HG02970 (cell line): ENCODE measurements around the gene DNAJB11.
"Not testable (repeated sequence)": the region's sequence is repeated elsewhere in the genome, so short reads cannot be mapped to it uniquely, and the experiment has no call there.

ENCODE experiments used
- ATAC-seq: cut with Tn5 transposase; IDR thresholded peaks from one replicate; pipeline ENCODE4 v1.9.1; 2021; ENCODE audit warnings: mild to moderate bottlenecking, moderate library complexity, moderate number of reproducible peaks; ENCODE audit not compliant: unreplicated experiment, low FRiP score

The DNAJB11 gene

DNA sequence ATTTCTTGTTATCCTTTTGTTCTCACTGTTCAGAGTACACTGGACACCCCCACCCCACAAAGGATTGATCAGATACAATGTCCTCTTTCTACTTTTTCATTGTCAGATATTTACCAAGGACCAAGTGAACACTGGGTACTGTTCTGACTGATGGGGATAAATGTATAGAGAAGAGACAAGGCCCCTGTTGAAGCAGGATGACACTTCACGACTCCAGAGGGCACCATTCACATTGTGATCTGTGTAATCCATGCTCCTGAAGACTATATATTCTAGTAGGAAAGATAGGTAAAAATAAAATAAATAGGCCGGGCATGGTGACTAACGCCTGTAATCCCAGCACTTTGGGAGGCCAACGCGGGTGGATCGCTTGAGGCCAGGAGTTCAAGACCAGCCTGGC lies 19.1 kb upstream of the DNAJB11 start:
- ATAC-seq: no peak

DNA sequence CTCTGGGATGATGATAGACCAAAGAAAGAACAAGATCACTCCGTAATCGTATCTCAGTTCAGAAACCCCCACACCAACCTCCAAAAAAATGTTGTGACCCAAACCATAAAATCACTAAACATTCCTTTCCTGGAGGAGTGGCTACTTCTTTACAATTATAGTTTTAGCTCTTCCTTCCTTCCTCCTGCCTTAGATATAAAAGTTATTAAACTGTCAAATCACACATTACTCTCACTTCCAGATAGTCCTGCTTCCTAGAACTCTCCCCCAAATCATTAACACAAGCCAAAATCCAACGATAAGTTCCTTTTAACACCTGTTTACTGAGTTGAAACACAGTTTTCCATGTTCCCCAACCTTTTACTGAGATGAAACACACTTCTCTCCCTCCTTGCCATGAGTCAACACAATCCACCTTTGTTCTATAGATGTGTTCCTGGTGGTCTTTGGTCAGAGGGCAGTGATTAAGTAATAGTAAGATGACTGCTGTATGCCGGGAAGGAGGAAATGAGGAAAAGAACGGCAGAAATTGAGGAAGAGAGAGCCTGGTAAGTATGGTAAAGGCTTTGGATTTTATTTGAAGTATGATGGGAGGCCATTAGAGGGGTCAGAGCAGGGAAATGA lies 18.0 kb upstream of the DNAJB11 start:
- ATAC-seq: no peak

DNA sequence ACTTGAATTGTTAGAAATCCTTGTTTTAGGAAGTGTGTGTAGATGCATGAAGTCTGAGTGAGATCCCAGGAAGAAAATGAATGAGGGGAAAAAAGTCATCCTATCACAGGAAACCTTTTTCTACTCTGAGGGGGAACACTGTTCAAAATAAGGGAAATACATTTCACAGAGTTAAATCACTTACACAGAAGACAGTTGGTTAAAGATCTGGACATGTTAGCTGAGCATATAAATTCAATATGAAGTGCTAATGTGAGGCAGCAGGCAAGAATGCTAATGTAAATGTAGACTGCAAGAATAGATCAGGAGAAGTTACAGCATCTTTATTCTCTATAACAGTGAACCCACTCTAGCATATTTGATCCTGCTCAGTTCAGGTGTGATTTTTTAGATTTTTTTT lies 5.9 kb upstream of the DNAJB11 start:
- no peak for ATAC-seq

DNA sequence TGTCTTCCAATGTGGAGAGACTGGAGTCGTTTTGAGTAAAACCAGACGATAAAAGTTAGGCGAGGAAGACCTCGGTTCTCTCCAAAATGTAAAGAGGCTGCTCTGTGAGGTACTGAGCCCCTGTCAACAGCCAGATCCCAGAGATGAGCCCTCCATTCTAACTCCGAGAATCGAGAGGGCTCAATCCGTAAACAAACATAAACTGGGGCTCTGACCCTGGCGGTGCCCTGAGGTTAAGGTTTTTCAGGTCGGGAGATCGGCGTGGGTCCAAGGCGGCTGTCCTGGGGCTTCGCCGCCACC lies 3.8 kb upstream of the DNAJB11 start:
- no peak for ATAC-seq

DNA sequence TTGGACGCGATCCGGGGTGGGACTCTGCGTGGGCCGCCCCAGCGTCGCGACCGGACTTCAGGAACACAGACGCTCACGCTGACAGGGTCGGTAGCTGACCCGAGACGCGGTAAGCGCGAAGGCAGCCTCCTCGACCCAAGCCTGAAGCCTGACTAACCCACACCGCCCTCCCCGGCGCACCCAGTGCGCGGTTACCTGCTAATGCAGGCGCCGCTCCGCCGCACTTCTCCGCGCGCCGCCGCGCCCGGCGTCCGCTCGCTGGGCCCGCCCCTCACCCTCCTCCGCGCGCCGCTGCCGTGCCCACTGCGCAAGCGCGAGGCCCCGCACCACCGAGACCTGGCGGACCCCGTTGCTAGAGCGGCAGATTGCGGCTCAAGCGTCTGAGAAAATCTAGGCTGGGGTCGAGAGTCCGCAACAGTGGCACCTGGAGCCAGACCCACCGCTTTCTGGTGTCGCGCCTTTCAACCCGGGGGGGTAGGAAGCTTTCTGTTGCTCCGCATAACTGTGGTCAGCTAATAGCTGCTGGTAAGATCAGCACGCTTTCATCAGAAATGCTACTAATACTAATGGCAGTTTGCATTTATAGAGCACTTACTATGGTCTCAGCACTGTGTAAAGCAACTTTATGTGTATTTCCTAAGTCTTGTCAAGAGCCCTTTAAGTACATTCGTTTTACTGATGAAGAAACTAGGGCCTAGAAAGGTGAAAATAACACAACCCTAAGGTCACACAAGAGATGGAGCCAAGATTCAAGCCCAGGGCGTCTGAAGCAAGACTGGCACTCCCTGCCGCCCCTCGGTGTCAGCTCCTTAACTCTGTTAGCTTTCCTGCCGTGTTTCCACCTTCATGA lies 3.2 kb upstream of the DNAJB11 start, which contains the start of gene TBCCD1:
Gene TBCCD1, minus strand, starts transcription at position 268 of the 850 bp plus-strand sequence. CDS start 3,010 bp downstream, outside the sequence.
- ATAC-seq: peak; percentile 49

DNA sequence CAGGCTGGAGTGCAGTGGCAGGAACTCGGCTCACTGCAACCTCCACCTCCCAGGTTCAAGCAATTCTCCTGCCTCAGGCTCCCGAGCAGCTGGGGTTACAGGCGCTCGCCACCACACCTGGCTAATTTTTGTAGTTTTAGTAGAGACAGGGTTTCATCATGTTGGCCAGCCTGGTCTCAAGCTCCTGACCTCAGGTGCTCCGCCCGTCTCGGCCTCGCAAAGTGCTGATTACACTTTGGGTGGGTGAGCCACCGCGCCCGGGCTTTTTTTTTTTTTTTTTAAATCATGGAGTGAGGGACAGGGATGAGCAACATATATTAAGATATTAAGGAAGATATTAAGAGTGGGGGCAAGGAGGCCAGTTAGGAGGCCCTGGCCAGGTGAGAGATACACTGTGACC lies 1.2 kb upstream of the DNAJB11 start:
- not testable (repeated sequence) for ATAC-seq

DNA sequence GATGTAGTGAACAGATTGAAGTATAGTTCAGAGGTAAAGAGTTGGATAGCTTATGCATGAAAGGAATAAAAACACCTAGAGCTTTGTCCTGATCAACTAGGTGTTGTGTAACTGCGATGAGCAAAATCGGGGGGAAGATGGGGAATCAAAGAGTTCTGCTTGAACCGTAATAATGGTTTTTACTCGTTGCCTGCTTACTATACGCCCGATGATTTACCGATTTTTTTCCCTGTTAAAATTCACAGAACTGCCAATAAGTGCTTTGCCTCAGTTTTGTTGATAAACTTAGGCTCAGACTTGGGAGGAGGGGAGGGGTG lies 783 bp upstream of the DNAJB11 start:
- no peak for ATAC-seq

DNA sequence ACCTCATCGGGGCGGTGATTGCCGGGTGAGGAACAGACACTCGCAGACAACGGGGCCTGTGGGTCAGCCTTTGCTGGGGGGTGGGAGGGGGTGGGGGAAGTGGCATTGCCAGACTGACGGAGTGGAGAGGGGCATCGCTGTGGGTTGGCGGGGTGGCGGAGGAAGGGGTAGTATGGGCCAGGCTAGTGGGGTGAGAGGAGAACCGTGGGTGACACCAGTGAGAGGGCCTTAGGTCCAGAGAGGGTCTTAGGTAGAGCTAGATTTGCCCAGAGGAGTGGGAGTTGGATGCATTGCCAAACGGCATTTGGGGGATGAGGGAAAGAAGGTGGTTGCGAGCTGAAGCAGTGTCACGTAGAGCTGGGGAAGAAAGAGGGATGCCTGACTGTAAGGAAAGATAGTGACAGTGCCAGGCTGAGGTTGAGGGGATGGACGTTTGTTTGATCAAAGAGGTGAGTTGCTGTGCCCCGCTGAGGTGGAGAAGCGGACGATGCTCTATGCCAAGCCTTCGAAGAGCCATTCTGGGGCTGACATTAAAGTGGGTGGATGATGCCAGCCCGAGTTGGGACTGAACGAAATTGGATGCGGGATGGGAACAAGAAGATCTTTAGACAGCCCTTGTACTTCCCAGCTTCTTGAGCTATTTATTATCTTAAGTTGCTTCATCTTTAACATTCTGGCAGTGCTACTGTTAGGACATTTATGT lies 572 bp downstream of the DNAJB11 start:
- no peak for ATAC-seq

DNA sequence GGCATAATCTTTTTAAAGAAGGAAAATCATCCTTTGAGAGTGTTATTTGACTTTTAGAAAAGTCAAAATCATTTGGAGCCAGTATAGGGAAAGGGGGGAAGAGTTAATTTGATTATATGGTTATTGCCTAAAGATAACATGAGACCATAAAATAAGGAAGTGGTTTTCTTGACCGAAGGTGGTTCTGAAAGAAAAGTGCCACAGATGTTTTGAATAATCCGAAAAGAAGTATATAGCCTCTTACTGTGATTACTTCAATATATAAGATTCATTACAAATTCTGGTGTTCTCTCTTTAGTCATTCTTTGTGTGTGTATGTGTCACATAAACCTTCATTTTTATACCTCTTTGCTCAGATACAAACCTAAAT lies 1.1 kb downstream of the DNAJB11 start:
- ATAC-seq: no peak

DNA sequence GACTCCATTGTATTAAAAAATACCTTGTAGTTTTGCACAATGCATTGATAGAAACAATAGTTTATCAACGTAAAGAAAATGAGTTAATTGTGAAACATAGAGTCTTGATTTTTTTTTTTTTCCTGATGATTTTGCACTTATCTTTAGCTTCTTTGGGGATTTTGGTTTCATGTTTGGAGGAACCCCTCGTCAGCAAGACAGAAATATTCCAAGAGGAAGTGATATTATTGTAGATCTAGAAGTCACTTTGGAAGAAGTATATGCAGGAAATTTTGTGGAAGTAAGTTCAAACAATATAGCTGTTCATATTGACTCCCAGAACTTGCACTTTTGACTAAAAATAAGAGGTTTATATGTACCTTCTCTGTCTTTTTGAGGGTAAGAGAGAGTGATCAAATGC lies 7.0 kb downstream of the DNAJB11 start:
- ATAC-seq: no peak

DNA sequence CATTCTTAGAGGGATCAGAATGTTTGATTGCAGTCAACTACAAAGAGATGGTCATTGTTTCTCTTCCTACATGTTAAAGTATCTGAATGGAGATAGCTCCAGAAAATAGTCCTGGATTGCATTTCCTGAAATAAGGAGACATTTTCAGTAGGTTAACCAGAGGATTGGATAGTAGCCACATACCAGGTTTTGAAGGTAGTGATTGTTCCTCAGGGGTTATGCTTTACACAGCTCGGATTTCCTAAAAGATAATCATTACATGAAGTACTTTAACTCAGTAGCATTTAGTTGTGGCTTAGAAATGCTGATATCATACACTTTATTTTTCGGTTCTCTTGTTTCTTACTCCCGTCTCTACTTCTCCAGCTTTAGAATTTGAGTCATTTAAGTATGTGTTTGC lies 10.3 kb downstream of the DNAJB11 start:
- ATAC-seq: no peak

DNA sequence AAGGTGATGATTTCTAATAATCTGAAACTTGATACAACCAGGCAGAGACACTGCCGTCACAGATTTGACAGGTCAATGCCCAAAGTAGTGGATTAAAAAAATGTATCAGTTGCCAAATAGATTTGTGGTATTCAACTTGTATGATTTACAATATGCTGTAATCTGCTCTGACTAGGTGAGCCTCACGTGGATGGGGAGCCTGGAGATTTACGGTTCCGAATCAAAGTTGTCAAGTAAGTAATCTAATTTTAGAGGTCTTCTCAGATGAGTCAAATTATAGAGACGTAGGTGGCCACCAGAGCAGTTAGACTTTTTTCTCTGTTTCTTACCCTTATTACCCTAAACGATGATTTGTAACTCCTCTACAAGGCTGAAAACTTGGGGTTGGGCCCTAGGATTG lies 12.0 kb downstream of the DNAJB11 start:
- ATAC-seq: no peak

DNA sequence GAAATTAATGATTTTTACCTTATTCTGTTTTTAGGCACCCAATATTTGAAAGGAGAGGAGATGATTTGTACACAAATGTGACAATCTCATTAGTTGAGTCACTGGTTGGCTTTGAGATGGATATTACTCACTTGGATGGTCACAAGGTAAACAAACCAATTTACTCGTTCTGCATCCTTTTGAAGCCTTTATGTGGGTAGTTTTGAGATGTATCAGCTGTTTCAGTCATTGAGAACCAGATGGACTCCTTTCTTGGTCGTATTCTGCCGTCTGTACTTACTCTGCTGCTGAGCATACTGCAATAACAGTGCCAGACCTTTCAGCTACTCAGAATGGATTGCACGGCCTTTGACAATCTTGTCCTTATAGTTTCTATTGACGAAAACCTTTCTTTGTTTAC lies 13.3 kb downstream of the DNAJB11 start:
- ATAC-seq: no peak

DNA sequence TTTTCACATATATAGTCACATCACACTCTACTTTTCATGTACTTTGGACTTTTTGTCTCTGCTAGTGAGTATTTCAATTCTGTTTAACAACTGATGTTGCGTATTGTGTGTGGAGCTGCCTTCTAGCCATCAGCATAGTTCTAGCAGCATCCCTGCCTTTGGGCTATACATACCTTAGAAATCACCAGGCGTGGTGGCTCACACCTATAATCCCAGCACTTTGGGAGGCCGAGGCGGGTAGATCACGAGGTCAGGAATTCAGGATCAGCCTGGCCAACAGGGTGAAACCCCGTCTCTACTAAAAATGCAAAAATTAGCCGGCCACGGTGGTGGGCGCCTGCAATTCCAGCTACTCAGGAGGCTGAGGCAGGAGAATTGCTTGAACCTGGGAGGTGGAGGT lies 15.7 kb downstream of the DNAJB11 start:
- ATAC-seq: not testable (repeated sequence)

DNA sequence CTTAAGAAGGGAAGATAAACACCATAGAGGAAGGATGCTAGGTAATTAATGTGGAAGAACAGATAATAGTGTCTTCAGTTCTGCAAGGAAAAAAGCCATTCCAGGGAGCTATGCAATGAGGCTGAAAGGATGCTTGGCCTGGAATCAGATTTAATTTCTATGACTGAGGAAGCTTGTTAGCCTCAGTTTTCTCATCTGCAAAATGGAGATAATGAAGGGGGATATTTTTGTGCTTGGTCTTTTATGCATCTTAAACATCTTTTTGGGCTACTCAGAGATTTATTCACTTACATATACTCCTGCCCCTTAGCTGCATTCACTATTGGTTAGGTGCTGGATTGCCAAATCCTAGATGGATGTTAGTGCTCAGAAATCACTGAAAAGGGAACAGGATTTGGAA lies 16.7 kb downstream of the DNAJB11 start:
- ATAC-seq: no peak

DNA sequence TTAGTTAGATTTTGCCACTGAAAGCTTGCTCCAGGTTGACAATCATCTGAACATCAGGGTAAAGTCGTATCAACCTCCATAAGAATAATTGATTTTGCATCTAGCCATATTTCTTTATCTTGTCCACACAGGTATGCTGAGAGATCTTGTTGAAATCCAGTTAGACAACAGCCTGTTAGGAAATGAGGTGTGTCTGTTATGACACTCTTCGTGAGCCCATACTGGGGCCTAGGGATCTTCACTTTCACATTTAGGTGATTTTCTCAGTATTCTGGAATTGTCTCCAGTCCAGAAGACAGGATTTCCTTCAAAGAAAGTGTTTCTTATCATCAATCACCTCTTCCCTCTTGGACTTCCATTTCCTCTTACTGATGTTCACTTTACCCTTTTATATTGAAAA lies 18.1 kb downstream of the DNAJB11 start:
- no peak for ATAC-seq

DNA sequence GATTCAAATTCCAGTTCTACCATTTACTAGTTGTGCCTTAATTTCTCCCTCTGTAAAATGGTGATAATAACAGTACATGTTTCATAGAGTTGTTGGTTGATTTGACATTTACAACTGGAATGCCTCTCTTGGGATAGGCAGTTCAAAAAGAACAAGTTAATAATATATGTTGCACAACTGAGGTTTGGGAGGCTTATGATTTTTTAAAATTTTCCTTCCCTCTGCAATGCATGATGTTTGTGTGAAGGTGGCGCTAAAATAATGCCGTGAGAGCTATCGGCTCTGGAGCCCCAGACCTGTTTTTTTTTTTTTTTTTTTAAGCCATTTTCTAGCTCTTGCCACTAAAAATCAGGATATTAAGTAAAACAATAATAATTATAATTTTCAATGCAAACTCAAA lies 18.6 kb downstream of the DNAJB11 start:
- no peak for ATAC-seq

DNA sequence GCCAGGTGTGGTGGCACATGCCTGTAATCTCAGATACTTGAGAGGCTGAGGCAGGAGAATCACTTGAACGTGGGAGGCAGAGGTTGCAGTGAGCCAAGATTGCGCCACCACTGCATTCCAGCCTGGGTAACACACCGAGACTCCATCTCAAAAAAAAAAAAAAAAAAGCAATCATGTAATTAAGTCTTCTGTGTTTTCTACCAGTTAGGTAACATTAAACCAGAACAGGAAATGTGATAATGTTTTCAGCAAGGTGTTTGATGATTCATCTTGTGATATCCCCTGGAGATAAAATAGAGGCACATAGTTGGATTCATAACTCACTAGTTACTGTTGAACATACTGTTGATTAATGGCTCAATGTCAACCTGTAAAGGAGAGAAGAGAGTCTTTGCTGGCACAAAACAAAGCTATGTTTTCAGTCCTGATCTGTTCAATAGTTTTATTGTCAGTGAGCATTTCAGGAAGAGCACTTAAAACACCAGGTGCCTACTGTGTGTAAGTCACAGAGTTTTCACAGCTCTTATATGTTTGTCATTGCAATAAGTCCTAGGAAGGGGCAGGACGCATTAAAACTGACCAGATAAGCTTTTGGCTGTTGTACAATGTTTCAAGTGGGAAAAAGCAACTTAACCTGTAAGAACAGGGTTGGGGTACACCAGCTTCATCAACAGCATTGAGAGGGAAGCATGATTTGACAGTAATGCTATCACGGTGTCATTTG lies 19.5 kb downstream of the DNAJB11 start:
- ATAC-seq: no peak

DNA sequence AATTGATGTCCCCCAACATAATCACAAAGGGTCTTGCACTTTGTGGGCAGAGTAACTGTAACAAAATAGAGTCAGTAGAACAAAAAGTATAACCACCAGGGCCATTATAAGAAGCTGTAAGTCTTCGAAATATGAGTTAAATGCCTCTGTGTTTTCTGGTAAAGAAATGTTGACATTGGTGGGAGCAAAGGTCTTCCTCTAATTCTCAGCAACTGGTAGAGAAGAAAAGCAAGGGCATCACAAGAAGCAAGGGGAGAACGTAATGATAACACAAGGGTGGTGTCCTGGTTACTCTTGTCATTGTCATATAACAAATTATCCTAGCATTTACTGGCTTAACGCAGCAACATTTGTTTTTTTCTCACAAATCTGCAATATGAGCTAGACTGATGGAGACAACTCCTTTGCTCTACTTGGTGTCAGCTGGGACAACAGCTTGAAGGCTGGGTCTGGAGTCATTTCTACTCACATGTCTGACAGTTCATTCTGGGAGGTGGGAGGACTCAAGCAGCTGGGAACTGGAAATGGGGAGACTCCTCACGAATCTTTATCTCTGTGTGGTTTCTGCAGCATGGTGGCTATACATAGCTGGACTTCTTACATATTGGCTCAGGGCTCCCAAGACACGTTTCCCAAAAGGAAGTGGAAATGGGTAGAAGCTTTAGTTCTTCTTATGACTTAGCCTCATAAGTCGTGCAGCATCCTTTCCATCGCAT lies 20.2 kb downstream of the DNAJB11 start:
- ATAC-seq: no peak

DNA sequence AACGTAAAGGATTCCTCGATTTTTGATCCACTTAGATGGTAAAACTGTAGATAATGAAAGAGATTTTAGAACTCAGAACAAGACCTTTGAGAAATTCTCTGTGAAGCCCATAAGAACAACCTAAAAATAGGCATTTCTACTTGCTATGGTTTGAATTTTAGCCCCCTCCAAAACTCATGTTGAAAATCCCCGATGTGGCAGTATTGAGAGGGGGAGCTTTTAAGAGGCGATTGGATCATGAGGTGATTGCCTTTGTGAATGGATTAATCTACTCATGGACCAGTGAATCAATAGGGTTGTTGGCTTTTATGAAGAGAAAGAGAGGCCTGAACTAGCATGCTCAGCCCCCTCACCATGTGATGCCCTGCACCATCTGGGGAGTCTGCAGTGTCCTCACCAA lies 22.2 kb downstream of the DNAJB11 start:
- no peak for ATAC-seq

DNA sequence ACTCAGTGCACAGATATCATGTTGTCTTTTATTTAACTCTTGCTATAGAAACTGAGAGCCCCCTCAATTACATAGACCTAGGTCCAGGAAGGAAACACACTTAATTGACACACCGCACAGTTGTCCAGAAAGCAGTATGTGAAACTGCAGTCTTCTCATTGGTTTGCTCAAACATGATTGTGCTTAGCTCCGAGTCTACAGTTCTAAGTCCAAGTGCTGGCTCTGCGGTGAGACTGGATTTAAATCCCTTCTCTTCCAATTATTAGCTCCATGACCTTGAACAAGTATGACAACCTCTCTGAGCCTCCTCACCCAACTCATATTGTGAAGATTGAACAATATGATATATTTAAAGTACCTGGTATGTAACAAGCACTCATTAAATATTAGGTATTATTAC lies 23.3 kb downstream of the DNAJB11 start:
- no peak for ATAC-seq
